ENCODE measurements around the gene GCK.

DNA sequence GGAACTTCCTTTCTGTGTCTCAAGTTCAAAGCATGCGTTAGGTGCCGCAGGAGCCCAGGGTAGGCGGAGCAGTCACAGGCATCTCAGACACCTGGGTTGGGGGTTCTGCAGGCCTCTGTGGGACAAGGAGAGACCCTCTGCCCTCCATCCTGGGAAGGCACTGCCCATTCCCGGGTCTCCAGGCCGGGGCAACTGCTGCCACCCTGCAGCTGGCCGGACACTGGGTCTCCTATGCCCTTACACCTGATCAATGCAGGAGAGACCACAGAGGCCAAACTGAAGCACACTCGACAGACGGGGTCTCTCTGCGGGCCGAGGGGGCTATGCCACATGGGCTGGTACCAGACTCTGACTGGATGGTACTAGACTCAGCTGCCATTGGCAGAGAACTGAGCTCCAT, 48.5 kb upstream of the GCK start:
- TF ChIP-seq, protein P1, sequence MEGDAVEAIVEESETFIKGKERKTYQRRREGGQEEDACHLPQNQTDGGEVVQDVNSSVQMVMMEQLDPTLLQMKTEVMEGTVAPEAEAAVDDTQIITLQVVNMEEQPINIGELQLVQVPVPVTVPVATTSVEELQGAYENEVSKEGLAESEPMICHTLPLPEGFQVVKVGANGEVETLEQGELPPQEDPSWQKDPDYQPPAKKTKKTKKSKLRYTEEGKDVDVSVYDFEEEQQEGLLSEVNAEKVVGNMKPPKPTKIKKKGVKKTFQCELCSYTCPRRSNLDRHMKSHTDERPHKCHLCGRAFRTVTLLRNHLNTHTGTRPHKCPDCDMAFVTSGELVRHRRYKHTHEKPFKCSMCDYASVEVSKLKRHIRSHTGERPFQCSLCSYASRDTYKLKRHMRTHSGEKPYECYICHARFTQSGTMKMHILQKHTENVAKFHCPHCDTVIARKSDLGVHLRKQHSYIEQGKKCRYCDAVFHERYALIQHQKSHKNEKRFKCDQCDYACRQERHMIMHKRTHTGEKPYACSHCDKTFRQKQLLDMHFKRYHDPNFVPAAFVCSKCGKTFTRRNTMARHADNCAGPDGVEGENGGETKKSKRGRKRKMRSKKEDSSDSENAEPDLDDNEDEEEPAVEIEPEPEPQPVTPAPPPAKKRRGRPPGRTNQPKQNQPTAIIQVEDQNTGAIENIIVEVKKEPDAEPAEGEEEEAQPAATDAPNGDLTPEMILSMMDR (IDR thresholded peaks at IDR 0.05) = no peak
- no peak for TF ChIP-seq POLR2A (IDR thresholded peaks at IDR 0.05)
